Measurements from ENCODE around the gene TUBGCP4. TPM values are rescaled to one million over a fixed set of nuclear protein-coding genes. Genes with fewer than 3 reads are reported as not detected.

Gene TUBGCP4
- polyA plus RNA-seq, 1 experiment: 14.0 TPM

DNA sequence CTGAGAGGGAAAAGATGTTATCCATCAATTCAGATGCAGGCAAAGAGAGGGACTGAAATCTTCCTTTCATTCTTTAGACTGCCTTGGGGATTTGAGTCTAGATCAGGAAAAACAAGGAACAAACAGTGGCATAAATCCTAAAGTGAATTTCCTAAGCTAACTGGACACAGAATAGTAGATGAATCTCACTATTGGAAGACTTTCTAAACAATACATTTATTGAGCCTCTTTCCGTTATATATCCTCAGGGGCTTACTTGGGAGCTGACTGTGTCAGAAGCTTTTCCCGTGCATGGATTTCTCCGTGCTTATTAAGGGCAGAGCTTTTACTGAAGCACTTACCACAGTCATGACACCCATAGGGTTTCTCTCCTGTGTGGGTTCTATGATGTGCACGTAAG lies 10.1 kb upstream of the TUBGCP4 start:
- no peak overlapping the region for H3K4me3 ChIP-seq (ENCODE audit: low read depth, low read length)
- peaks cover 36% of the 10 kb centered on the region for H3K9me3 ChIP-seq (ENCODE audit: control insufficient read depth, insufficient read depth, low read length)
- TF ChIP-seq CTCF (IDR thresholded peaks at IDR 0.05; ENCODE audit: low read depth, low read length): no peak
- ChIA-PET POLR2A (no interaction called here), CTCF (interaction anchor here (0.9 to 1.4 kb wide), 2 partner anchors 9 to 15 kb away, joined by 4 read pairs; no protein-coding TSS in a partner anchor)
- DNase-seq (ENCODE audit: low read depth, low spot score): no peak
- H3K27me3 ChIP-seq (ENCODE audit: control insufficient read depth, insufficient read depth, low read length): no peaks in the 10 kb centered on the region
- H3K27ac ChIP-seq (ENCODE audit: low read depth, low read length): no peak overlapping the region

DNA sequence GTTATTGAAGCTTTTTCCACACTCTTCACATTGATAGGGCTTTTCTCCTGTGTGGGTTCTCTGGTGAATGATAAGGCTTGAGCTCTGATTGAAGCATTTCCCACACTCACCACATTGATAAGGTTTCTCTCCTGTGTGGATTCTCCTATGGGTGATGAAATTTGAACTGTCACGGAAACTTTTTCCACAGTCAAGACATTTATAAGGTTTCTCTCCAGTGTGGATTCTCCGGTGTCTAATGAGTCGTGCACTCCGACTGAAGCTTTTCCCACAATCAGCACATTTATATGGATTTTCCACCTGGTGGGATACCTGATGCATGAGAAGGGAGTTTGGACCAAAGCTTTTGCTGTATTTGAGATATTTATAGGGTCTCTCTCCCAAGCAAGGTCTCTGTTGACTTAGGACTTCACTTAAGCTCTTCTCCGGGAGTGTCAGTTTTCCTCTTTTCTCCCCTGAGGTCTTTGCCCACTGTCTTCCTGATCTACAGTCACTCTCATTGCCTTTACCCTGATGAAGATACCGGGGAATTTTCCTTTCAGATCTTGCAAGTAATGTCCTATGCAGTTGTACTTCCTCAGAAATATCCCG lies 9.5 kb upstream of the TUBGCP4 start:
- ChIA-PET POLR2A (no interaction called here), CTCF (interaction anchor here (1.4 kb wide), 1 partner anchor 15 kb away, joined by 4 read pairs; no protein-coding TSS in a partner anchor)
- H3K4me3 ChIP-seq (ENCODE audit: low read depth, low read length): no peak overlapping the region
- peaks cover 42% of the 10 kb centered on the region for H3K9me3 ChIP-seq (ENCODE audit: control insufficient read depth, insufficient read depth, low read length)
- no peaks in the 10 kb centered on the region for H3K27me3 ChIP-seq (ENCODE audit: control insufficient read depth, insufficient read depth, low read length)
- no peak overlapping the region for H3K27ac ChIP-seq (ENCODE audit: low read depth, low read length)
- no peak for TF ChIP-seq CTCF (IDR thresholded peaks at IDR 0.05; ENCODE audit: low read depth, low read length)
- no peak for DNase-seq (ENCODE audit: low read depth, low spot score)

DNA sequence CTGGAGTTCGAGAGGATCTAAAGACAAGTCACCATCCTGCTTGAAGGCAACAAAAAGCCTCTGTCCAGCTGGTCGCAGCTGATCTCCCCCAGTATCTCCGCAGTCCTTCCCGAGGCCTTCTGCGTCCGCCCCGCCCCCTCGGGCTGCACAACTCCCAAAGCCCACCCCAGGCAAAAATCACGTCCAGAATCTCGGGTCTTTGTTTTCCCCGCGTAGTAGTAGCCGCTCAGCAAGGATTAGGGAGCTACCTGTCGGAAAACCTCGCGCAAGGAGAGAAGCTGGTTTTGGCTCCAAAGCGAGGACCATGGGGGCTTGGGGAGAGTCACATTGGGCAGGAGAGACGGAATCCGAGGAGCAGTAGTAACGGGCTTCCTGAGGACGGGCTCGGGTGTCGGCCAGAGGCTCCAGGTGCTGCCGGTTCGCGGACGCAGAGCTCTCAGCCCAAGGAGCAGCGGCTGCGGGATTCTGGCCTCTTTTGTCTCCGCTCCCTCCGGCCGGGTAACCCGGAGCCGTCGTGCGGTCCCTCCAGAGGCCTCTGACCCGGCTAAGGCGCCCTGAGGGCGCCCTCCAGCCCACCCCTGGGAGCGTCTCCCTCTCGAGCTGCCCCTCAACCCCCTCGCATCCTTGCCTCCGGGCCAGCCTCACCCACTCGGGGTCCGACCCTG lies 459 bp upstream of the TUBGCP4 start:
- H3K9me3 ChIP-seq (ENCODE audit: control insufficient read depth, insufficient read depth, low read length): peaks cover 11% of the 10 kb centered on the region
- no peaks in the 10 kb centered on the region for H3K27me3 ChIP-seq (ENCODE audit: control insufficient read depth, insufficient read depth, low read length)
- H3K4me3 ChIP-seq (ENCODE audit: low read depth, low read length): peak overlapping the region; percentile 89
- peak overlapping the region; percentile 39 for H3K27ac ChIP-seq (ENCODE audit: low read depth, low read length)
- DNase-seq (ENCODE audit: low read depth, low spot score): no peak
- ChIA-PET CTCF (interaction anchor here (0.6 to 0.9 kb wide), 5 partner anchors 10 to 183 kb away, joined by 3 to 6 read pairs (median 4); no protein-coding TSS in a partner anchor), POLR2A (interaction anchor here (0.6 to 1.2 kb wide), 5 partner anchors 13 to 135 kb away, joined by 3 to 5 read pairs (median 3); no protein-coding TSS in a partner anchor)
- TF ChIP-seq CTCF (IDR thresholded peaks at IDR 0.05; ENCODE audit: low read depth, low read length): no peak

DNA sequence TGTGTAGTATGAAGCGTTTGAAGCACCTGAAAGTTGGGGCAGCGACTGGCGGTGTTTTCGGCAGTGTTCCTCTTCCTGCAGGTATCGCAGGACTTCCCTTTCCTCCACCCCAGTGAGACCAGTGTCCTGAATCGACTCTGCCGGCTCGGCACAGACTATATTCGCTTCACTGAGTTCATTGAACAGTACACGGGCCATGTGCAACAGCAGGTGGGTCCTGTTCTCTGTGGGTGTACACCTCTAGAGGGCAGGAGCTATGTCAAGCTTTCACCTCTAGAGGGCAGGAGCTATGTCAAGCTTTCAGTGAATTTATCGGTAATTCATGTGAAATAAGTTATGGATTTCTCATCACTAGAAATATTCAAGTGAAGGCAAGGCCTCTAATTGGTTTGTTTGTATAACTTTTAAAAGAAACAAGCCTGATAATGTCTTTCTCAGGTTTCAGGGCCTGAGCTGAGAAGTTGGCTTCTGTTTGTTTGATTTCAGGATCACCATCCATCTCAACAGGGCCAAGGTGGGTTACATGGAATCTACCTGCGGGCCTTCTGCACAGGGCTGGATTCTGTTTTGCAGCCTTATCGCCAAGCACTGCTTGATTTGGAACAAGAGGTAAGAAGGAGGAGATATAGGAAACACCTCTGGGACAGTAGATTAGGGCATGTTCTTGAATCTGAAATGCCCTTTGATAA lies 5.3 kb downstream of the TUBGCP4 start:
- H3K4me3 ChIP-seq (ENCODE audit: low read depth, low read length): no peak overlapping the region
- DNase-seq (ENCODE audit: low read depth, low spot score): no peak
- peak; percentile 80 for TF ChIP-seq CTCF (IDR thresholded peaks at IDR 0.05; ENCODE audit: low read depth, low read length)
- H3K9me3 ChIP-seq (ENCODE audit: control insufficient read depth, insufficient read depth, low read length): no peaks in the 10 kb centered on the region; the same call in 1 of the 2 replicates
- ChIA-PET CTCF (interaction anchor here (0.8 to 2.2 kb wide), 13 partner anchors 8 to 375 kb away, joined by 3 to 13 read pairs (median 4); no protein-coding TSS in a partner anchor), POLR2A (no interaction called here)
- H3K27ac ChIP-seq (ENCODE audit: low read depth, low read length): no peak overlapping the region
- H3K27me3 ChIP-seq (ENCODE audit: control insufficient read depth, insufficient read depth, low read length): no peaks in the 10 kb centered on the region
